ENCODE results near the gene NOL4L. TPM values are rescaled to one million over a fixed set of nuclear protein-coding genes. Genes with fewer than 3 reads are reported as not detected.

Gene NOL4L
- total and polyA plus RNA-seq, 2 donors (not counting 3 experiments of a cell fraction or from before 2014, with no cell fraction given) = 55.2 to 79.6 TPM

GRCh38 chr20:32437391-32438074, 147.6 kb downstream of the NOL4L start:
- intact Hi-C loops (cut with micrococcal nuclease) (no loop called here), dilution Hi-C loops (cut with MboI; ENCODE audit: extremely low pct_ligation_motif_present, low sequenced_read_pairs) (no loop called here)
- no TSS peak for BruUV-seq (replicated peaks)

More at GRCh38 chr20:32437391-32438074, 147.6 kb downstream of the NOL4L start:
- no peak overlapping the region for H3K9ac ChIP-seq (replicated peaks; ENCODE audit: extremely low read depth, insufficient read depth, low read length)
- no peak for DNase-seq (ENCODE audit: low read depth, low spot score)
- ChIA-PET CTCF (no interaction called here), POLR2A (no interaction called here)
- no peaks in the 10 kb centered on the region for H4K20me1 ChIP-seq (replicated peaks; ENCODE audit: control insufficient read depth, extremely low read depth, insufficient read depth, low read length)
- peaks cover 13% of the 10 kb centered on the region for H3K79me2 ChIP-seq (ENCODE audit: control insufficient read depth, insufficient read depth, low read length)
- H3K4me1 ChIP-seq (ENCODE audit: control insufficient read depth, extremely low read depth, insufficient read depth, low read length) = peaks cover 19% of the 10 kb centered on the region
- H3K27ac ChIP-seq (ENCODE audit: insufficient read depth, low read depth, low read length) = no peak overlapping the region
- no peak overlapping the region for H3K4me3 ChIP-seq (replicated peaks in 1 of 3; ENCODE audit: insufficient read depth in 1 of 3, low read depth in 1 of 3, low read length in 3 of 3)
- H3K36me3 ChIP-seq (ENCODE audit: control insufficient read depth in 2 of 2, extremely low read depth in 1 of 2, insufficient read depth in 2 of 2, low read length in 2 of 2) = peaks cover 30 to 50% of the 10 kb centered on the region in 2 experiments
- no peaks in the 10 kb centered on the region for H3K27me3 ChIP-seq (ENCODE audit: control insufficient read depth in 2 of 2, insufficient read depth in 2 of 2, low read length in 2 of 2)
- TF ChIP-seq MYC (IDR thresholded peaks at IDR 0.05; ENCODE audit: low read depth, low read length) = no peak
- peak; percentile 19 for TF ChIP-seq POLR2AphosphoS5 (IDR thresholded peaks at IDR 0.05; ENCODE audit: insufficient read depth, low read depth, low read length)
- no peak for TF ChIP-seq GATA2 (IDR thresholded peaks at IDR 0.05; ENCODE audit: insufficient read depth, insufficient read length, low read depth, low read length)
- TF ChIP-seq CTCF (IDR thresholded peaks at IDR 0.05; ENCODE audit: extremely low read depth in 1 of 2, insufficient read depth in 1 of 2, low read depth in 1 of 2, low read length in 2 of 2) = peak; percentile 23 to 40
- H3K9me1 ChIP-seq (replicated peaks; ENCODE audit: control insufficient read depth, extremely low read depth, insufficient read depth, low read length) = no peaks in the 10 kb centered on the region
- no peak for FAIRE-seq
- no peak overlapping the region for H2AFZ ChIP-seq (ENCODE audit: low read depth, low read length)
- H3K9me3 ChIP-seq (replicated peaks; ENCODE audit: control insufficient read depth, insufficient read depth, low read length) = no peaks in the 10 kb centered on the region
- H3K4me2 ChIP-seq (ENCODE audit: insufficient read depth, low read length) = no peak overlapping the region

All from endothelial cell of umbilical vein (primary cell).